ENCODE data around the gene POP7.
A peak's percentile ranks its signal among the peaks of the same experiment; 100 is the strongest.
"Not testable (repeated sequence)": the region's sequence is repeated elsewhere in the genome, so short reads cannot be mapped to it uniquely, and the experiment has no call there.

POP7 gene

DNA sequence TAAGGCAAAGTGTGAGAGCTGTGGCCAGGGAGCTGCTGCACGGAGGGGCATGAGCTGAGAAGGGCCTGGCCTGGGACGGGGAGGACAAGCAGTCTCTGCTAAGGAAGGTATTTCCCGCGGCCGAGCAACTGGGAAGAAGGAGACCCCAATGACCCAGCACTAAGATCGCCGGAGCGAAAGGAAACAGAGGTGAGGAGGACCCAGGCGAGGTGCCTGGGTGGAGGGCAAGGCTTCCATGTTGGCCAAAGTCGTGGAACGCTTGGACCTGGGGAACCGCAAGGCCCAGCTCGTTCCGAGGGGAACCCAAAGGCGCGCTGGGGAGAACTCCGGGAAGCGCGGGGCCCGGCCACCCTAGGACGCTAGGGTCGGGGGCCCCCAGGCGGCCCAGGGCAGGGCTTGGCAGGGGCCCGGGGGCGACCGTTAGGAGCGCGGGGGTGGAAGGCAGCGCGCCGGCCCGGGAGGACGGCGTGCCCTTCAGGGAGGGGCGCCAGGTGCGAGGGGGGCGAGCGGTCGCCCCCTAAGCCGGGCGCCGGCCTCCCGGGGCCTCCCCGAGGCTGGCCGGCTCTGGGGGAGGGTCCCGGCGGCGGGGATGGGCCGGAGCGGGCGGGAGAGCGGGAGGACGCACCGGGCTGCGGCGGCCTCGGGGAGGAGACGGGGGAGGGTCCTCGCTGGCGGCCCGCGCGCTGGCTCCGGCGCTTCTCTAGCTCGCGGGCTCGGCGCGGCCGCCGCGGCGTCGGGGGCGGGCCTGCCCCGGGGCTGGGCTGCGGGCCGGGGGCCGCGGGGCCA is 12.4 kb upstream of the POP7 start:
- DNase-seq = no peak

DNA sequence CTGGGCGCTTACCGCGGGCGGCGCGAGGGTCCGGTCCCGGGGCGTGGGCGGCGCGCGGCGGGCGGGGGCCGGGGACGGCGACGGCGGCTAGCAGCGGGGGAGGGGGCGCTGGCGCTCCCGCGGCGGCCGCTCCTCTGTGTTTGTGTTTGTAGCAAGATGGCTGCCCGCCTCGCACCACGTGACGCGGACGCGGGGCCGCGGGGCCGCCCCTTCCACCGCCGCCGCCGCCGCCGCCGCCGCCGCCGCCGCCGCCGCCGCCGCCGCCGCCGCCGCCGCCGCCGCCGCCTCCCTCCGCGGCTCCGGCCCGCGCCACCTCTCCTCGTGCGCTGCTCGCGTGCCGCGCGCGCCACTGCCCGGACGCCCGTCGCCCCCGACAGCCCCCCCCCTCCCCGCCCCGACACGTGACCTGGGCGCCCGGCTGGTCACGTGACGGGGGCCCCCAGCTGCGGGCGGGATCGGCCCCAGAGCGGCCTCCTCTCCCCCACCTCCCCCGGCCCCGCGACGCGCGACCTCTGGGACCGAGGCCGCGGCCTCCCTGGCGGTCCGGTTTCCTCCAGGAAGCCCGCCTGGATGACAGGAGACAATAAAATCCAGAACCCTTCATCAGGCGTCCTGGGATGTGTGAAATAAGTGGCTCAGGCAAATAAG is 11.7 kb upstream of the POP7 start, which contains the start of gene GIGYF1:
GIGYF1 (minus strand) TSS at position 153 of the 648 bp plus-strand sequence. CDS start 6,012 bp downstream, outside the sequence.
- DNase-seq = peak; percentile 65

DNA sequence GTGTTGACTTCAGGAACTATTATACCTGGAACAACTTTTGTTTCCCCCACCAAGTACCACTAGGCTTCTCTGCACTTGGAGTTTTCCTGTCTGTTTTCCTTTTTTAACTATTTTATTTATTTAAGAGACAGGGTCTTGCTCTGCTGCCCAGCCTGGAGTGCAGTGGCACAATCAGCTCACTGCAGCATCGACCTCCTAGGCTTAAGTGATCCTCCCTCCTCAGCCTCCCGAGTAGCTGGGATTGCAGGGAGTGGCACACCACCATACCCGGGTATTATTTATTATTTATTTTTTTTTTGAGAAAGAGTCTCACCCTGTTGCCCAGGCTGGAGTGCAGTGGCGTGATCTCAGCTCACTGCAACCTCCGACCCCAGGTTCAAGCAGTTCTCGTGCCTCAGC is 9.8 kb upstream of the POP7 start:
- DNase-seq = no peak

DNA sequence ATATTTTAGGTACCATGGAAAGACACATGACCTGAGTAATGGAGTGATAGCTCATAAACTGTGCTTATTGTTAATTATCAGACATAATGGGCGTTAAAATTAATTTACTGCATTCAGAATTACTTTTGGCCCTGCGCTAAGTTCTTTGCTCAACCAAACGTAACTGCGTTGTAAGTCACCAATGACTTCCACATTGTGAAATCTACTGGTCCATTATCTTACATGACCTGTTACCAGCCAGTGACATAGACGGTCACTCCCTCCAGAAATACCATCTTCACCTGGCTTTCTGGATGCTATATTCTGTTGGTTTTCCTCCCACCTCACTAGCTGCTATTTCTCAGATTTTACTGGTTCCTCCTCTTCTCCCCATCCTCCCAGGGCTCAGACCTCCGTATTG is 6.9 kb upstream of the POP7 start:
- DNase-seq = no peak

DNA sequence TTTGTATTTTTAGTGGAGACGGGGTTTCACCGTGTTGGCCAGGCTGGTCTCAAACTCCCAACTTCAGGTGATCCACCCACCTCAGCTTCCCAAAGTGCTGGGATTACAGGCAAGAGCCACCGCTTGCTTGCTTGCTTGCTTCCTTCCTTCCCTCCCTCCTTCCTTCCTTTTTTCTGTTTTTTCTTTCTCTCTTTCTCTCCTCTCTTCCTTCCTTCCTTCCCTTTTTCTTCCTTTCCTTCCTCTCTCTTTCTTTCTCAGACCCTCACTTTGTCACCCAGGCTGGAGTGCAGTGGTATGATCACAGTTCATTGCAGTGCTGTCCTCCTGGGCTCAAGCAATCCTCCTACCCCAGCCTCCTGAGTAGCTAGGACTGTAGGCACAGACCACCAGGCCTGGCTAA is 4.8 kb upstream of the POP7 start:
- DNase-seq = not testable (repeated sequence)

DNA sequence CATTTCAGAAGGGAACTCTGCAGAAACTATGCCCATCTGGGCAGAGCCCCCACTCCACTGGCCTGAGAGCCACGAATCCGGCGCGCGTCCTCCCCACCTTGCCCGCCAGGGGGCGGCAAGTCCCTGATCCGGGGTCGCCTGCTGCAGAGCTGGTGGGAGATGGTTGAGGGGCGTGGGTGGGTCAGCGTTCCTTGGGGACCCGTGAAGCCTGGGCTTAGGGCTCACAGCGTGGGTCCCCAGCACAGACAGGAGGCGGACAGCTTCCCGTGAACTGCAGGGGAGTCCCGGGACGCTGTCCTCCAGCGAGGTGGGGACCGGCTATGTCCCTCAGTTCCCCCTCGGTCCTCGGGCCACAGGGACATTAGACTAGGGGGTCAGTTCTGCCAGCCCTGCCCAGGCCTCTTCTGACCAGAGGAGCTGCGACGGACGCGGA is 585 bp upstream of the POP7 start:
- peak; percentile 65 for DNase-seq

DNA sequence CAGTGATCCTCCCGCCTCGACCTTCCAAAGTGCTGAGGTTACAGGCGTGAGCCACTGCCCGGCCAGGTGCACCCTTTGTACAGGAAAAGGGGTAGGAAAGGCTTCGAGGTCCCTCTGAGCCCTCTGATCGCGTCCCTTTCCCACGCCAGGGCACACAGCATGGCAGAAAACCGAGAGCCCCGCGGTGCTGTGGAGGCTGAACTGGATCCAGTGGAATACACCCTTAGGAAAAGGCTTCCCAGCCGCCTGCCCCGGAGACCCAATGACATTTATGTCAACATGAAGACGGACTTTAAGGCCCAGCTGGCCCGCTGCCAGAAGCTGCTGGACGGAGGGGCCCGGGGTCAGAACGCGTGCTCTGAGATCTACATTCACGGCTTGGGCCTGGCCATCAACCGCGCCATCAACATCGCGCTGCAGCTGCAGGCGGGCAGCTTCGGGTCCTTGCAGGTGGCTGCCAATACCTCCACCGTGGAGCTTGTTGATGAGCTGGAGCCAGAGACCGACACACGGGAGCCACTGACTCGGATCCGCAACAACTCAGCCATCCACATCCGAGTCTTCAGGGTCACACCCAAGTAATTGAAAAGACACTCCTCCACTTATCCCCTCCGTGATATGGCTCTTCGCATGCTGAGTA is 871 bp downstream of the POP7 start:
- no peak for DNase-seq

DNA sequence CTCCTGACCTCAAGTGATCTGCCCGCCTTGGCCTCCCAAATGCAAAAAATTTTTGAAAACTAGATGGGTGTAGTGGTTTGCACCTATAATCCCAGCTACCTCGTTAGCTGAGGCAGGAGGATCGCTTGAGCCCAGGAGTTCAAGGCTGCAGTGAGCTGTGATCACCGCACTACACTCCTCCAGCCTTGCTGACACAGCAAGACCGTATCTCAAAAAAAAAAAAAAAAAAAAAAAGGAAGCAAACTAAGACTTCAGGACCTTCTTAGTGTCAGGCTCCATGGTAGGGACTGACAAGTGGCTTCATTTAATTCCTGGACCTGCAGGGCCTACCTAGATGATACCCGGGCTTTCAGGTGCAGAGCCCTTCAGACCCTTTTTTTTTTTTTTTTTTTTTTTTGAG is 2.5 kb downstream of the POP7 start:
- DNase-seq = no peak

DNA sequence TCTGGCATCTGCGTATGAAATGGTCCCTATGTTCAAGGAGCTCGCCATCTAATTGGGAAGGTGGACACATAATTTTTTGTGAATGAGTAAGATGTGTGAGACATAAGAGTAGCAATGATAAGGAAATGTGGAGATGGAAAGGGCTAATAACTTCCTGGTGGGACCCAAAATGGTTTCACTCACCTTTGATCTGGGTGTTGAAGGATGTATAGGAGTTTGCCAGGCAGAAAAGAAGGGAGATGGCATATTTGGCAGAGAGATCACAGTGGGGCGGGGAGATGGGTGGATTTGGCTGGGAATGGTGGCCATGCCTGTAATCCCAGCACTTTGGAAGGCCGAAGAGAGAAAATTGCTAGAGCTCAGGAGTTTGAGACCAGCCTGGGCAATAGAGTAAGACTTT is 4.5 kb downstream of the POP7 start:
- no peak for DNase-seq

DNA sequence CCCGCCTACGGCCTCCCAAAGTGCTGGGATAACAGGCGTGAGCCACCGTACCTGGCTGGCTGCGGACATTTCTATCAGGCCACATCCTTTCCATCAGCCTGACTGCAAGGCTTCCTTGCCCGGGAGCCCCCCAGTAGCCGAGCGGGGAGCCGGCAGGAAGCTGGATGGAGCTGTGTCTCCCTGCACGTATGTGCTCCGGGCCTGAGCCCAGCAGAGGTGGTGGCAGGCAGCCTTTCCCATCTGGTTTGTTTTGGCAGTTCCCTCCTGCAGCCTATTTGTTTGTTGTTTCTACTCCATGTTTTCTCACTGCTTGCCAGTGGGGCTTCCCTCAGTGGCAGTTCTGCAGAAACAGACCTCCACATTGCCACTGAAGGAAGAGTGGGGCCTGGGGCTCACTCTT is 5.4 kb downstream of the POP7 start:
- no peak for DNase-seq

DNA sequence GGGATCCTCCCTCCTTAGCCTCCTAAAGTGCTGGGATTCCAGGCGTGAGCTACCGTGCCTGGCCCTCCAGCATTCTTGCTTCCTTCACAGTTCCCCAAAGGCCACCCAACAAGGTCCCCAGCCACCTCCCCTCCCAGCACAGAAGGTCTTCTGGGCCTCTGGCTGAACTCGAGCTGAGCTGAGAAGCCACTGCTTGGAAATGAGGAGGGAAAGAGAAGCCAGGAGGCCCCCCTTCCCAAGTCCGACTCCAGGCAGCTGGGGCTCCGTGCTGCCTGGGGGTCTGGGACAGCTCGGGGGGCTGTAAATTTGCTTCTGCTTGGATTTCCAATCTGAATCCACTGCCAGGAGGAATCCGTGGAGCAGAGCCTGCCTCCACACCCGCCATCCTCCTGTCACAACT is 8.8 kb downstream of the POP7 start:
- no peak for DNase-seq

DNA sequence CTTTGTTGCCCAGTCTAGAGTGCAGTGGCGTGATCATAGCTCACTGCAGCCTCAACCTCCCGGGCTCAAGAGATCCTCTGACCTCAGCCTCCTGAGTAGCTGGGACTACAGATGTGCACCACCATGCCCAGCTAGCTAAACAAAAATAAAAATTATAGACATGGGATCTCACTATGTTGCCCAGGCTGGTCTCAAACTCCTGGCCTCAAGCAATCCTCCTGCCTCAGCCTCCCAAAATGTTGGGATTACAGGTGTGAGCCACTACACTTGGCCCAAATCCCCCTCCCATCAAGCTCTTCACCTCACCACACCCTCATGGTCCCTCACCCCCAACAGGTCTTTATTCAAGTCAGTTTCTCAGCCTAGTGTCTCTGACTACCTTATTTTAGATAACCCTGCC is 11.2 kb downstream of the POP7 start:
- not testable (repeated sequence) for DNase-seq

DNA sequence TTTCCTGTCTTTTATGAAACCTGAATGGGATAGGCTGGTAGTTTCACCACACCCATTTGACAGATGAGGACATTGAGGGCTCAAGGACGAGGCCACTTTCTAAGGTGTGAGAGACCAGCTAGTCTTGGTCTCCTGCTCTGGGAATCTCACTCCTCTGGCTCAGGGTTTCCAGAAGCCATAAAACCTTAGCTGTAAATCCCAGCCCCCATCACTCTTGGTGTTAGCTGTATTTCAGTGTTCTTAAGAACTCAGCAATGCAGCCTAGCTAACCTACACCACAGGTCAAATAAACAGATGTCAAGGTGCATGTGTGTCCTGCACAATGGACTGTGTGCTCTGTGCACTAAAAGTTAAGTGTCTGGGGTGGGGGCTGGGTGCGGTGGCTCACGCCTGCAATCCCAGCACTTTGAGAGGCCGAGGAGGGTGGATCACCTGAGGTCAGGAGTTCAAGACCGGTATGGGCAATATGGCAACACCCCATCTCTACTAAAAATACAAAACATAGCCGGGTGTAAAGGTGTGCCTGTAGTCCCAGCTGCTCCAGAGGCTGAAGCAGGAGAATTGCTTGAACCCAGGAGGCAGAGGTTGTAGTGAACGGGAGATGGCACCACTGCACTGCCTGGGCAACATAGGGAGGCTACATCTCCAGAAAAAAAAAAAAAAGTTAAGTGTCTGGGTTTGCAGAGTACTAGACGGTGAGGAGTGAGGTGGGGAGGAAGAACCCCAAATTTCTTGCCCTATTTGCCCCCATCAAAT is 13.8 kb downstream of the POP7 start:
- no peak for DNase-seq

DNA sequence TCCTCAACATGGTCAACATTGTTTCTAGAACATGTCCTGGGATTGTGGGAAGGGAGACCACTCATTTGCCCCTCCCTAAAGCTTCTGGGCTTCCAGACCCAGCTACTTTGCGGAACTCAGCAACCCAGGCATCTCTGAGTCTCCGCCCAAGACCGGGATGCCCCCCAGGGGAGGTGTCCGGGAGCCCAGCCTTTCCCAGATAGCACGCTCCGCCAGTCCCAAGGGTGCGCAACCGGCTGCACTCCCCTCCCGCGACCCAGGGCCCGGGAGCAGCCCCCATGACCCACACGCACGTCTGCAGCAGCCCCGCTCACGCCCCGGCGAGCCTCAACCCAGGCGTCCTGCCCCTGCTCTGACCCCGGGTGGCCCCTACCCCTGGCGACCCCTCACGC is 14.4 kb downstream of the POP7 start, which contains the start of gene EPO:
EPO (plus strand) TSS at position 190 of the 392 bp plus-strand sequence. CDS start 513 bp downstream, outside the sequence.
- no peak for DNase-seq

DNA sequence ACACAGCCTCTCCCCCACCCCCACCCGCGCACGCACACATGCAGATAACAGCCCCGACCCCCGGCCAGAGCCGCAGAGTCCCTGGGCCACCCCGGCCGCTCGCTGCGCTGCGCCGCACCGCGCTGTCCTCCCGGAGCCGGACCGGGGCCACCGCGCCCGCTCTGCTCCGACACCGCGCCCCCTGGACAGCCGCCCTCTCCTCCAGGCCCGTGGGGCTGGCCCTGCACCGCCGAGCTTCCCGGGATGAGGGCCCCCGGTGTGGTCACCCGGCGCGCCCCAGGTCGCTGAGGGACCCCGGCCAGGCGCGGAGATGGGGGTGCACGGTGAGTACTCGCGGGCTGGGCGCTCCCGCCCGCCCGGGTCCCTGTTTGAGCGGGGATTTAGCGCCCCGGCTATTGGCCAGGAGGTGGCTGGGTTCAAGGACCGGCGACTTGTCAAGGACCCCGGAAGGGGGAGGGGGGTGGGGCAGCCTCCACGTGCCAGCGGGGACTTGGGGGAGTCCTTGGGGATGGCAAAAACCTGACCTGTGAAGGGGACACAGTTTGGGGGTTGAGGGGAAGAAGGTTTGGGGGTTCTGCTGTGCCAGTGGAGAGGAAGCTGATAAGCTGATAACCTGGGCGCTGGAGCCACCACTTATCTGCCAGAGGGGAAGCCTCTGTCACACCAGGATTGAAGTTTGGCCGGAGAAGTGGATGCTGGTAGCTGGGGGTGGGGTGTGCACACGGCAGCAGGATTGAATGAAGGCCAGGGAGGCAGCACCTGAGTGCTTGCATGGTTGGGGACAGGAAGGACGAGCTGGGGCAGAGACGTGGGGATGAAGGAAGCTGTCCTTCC is 15.0 kb downstream of the POP7 start:
- no peak for DNase-seq

DNA sequence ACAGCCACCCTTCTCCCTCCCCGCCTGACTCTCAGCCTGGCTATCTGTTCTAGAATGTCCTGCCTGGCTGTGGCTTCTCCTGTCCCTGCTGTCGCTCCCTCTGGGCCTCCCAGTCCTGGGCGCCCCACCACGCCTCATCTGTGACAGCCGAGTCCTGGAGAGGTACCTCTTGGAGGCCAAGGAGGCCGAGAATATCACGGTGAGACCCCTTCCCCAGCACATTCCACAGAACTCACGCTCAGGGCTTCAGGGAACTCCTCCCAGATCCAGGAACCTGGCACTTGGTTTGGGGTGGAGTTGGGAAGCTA is 15.5 kb downstream of the POP7 start:
- no peak for DNase-seq

DNA sequence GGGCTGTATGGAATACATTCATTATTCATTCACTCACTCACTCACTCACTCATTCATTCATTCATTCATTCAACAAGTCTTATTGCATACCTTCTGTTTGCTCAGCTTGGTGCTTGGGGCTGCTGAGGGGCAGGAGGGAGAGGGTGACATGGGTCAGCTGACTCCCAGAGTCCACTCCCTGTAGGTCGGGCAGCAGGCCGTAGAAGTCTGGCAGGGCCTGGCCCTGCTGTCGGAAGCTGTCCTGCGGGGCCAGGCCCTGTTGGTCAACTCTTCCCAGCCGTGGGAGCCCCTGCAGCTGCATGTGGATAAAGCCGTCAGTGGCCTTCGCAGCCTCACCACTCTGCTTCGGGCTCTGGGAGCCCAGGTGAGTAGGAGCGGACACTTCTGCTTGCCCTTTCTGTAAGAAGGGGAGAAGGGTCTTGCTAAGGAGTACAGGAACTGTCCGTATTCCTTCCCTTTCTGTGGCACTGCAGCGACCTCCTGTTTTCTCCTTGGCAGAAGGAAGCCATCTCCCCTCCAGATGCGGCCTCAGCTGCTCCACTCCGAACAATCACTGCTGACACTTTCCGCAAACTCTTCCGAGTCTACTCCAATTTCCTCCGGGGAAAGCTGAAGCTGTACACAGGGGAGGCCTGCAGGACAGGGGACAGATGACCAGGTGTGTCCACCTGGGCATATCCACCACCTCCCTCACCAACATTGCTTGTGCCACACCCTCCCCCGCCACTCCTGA is 16.7 kb downstream of the POP7 start:
- no peak for DNase-seq

DNA sequence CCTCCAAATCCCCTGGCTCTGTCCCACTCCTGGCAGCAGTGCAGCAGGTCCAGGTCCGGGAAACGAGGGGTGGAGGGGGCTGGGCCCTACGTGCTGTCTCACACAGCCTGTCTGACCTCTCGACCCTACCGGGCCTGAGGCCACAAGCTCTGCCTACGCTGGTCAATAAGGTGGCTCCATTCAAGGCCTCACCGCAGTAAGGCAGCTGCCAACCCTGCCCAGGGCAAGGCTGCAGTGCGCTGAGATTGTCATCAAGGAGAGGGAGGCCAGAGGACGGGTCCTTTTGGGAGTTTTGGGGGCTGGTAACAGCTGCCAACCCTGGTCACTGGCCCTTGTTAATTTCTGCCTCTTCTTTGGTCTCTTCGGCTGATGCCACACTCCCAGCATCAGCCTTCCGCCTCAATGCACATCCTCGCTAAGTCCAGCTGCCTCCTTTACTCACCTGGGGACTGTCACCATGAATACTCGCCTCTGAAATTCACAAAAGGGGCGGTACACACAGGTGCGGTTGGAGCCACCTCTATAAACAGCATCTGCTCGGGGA is 17.9 kb downstream of the POP7 start:
- no peak for DNase-seq

DNA sequence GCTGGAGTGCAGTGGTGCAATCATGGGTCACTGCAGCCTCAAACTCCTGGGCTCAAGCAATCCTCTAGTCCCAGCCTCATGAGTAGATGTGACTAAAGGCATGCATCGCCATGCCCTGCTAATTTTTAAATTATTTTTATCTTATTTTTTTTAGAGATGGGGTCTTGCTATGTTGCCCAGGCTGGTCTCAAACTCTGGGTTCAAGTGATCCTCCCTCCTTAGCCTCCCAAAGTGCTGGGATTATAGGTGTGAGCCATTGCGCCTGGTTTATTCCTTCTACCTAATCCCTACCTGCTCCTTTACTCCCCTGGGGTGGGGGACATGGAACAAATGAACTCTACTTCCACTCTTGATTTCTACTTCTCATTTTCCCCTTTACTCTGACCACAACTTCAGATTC is 18.4 kb downstream of the POP7 start:
- DNase-seq = not testable (repeated sequence)

DNA sequence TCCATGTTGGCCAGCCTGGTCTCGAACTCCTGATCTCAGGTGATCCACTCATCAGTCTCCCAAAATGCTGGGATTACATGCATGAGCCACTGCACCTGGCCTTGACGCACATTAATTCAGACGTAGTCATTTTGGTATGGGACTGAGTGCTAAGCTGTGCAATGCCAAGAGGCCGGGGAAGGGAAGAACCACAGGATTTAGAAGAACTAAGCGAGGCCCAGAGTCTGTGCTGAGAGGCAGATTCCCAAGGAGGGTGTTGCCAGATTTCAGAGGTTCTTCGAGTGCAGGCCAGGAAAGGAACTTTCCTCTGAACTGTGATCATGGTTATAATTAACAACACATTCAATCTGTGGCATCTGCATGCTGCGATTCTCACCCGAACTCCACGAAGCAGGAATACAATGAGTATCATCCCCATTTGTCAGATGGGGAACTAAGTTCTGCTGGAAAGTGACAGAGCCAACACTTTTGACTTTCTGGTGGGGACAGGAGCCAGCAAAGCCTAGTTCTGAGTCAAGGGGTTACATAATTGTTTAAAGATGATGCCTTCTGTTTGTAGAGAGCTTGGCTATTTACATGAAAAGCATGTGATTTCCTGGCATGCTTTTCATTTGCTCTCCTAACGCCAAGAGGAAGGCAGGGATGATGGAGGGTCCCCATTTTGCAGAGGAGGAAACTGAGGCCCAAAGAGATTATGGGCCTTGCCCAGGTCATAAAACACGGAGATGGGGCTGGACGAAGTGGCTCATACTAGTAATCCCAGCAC is 21.3 kb downstream of the POP7 start:
- DNase-seq = no peak

DNA sequence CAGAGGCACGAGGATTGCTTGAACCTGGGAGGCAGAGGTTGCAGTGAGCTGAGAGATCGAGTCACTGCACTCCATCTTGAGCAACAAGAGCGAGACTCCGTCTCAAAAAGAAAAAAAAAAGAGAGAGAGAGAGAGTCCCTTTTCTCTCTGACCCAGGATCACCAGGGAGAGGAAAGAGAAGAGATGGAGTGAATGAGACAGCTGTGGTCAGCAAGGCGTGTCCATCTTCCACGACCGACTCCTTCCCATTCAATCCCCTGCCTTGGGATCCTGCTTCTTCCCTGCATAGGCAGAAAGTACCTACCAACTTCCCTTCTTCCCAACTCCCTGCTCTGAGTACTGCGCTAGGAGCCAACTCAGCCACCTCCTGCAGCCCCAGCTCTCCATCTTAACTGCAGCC is 22.3 kb downstream of the POP7 start:
- DNase-seq = no peak
